Fibroblast of skin of right biceps (primary cell): Measurements from ENCODE around the gene MUCL1.
"Not testable (repeated sequence)": the region's sequence is repeated elsewhere in the genome, so short reads cannot be mapped to it uniquely, and the experiment has no call there.

ENCODE experiments used
- DNase-seq: peaks from one replicate; pipeline ENCODE4 v3.0.0-alpha.2; 2013

Gene MUCL1

DNA sequence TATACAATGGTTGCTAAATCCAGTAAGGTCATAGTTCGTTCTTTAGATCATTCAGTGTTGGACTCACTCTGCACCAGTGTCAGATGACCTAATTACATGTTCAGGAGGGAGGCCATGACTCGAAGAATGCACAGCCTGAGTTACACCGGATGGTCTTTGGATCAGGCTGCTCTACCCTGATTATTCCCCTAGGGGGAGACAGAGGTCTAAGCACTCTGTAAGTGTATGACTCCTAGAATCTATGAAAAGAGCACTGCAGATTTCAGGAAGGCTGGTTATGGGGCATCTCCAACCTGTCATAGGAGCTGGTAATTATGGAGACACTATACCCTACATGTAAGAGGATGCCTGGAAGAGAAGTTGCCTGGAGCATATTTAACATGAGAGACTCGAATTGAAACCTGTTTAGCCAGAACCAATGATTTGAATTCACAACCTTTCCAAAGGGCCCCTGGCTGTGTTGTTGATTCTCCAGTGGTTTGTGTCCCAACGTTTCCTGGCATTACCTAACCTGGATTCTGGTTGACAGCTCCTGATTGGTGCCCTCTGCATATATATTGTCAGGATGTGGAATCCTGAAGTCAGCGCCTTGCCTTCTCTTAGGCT lies at the start of gene MUCL1:
MUCL1 (plus strand) TSS at position 584 of the 606 bp plus-strand sequence. CDS start 67 bp downstream, outside the sequence.
- peak; percentile 45 for DNase-seq

DNA sequence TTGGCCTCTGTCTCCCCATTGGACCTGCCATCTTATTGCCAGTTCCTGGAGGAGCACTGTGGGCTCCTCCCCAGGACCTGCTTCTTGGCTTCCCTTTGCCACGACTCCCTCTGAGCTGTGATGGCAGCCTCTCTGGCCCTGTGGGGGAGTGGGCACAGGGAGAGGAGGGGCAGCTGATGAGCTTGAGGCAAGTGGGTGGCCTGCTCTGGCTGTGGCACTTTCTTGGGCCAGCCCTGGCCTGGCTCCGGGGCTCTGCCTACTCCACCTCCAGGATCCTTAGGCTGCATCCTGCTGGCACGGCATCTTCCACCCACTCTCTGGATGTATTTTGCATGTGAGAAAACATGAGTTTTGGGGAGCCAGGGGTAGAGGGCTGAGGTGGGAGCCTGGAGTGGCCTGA lies 32.6 kb upstream of the MUCL1 start:
- DNase-seq, result no peak

GRCh38 chr12:54824402-54824801 lies 29.9 kb upstream of the MUCL1 start:
- DNase-seq, result no peak

GRCh38 chr12:54829511-54829910 lies 24.8 kb upstream of the MUCL1 start:
- no peak for DNase-seq

DNA sequence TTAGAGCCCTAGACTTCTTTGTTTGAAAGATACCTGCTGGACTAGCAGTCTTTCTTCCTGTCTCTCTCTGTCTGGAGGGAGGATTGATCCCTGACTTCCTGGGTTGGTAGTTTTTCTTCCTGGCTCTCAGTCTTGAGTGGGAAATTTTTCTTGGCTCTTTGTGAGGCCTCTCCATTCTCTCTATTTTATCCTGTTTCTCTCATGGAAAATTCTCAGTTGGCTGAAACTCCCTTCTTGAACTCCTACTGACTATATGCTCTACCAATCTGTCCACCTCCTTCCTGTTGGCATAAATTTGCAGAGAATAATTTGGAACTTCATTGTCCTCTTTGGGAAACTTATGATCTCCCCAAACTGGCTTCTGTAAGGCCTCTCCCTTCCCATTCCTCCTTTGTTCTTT lies 24.1 kb upstream of the MUCL1 start:
- DNase-seq, result no peak

GRCh38 chr12:54831631-54832030 lies 22.7 kb upstream of the MUCL1 start:
- DNase-seq, result no peak

GRCh38 chr12:54840244-54840865 lies 14.0 kb upstream of the MUCL1 start:
- DNase-seq, result no peak

- DNase-seq, result no peak
These were observed 3.1 kb downstream of the MUCL1 start for GRCh38 chr12:54857406-54857805.

DNA sequence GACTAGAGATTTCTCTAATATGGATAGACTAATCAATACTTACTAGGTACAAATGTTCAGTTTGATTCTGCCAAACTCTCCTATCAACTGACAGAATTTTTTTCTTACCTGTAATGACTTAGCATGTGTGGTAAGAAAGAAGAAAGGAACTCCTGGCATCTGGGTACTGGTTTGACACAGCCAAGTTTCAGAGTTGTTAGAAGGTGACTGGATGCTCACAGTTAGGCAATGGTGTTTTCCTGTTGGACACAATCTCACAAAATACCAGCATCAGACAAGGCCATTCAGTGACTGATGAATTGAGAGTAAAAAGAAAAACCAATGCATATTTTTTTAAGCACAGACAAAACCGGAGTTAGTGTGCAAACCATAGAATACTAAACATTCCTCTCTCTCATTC lies 4.2 kb downstream of the MUCL1 start:
- DNase-seq, result no peak

DNA sequence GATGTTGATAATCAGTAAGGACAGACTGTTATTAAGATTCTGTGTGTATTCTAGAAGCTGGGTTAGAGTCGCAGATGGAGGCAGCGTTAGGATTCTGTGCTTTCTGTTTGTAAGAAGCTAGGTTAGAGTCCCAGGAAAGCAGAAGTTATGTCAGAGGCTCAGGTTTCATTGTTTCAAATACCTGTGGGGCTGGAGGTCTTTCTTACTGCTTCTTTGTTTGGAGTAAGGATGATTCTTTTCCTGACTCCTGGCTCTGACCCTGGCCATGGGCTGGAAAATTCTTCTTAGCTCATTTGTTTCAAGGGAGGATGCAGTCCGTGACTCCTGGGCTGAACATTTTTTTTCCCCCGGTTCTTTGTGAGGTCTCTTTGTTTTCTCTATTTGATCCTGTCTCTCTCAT lies 5.2 kb downstream of the MUCL1 start:
- DNase-seq, result no peak

GRCh38 chr12:54861927-54862326 lies 7.6 kb downstream of the MUCL1 start:
- no peak for DNase-seq

DNA sequence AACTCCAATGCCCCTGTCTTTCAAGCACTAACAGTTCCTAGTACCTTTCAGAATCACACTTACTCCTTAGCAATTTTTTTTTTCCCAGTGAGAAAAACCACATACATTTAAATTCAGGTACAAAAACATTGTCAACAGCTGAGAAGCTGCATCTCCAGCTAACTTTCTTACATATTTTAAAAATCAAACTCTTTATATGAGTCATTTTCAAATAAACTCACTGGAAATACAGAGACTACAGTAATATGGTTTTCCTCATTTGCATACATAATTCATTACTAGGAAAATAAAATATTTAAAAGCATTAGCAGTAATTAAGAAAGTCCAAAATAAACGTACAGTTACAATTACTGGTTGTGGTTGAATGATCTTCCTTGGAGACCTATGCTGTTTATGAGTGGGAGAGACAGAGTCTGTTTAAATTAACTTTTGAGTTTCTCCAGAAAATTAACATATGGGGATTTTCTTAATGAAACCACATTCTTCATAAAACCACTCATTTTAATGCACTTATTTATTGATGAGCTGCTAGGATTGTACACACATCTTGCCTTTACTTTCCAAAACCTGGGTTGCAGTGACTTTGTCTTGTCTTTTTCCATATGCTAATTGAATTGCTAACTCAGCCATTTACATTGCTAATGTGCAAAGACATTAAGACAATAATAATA lies 9.8 kb downstream of the MUCL1 start:
- DNase-seq, result no peak

DNA sequence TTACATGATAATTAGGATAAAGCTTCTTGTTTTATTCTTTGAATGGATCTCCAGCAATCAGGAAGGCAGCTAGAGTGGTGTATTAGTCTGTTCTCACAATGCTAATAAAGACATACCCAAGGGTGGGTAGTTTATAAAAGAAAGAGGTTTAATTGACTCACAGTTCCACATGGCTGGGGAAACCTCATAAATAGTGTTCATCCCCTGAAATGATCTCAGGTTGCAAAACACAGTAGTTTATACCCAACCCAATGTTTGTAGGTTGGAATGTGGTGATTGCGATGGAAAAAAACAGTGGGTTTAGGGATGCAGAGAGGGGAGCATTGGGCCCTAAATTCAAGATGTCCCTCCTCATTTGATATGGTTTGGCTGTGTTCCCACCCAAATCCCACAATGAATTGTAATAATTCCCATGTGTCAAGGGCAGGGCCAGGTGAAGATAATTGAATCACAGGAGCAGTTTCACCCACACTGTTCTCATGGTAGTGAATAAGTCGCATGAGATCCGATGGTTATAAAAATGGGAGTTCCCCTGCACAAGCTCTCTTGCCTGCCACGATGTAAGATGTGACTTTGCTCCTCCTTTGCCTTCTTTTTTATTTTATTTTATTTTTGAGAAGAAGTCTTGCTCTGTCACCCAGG lies 11.5 kb downstream of the MUCL1 start:
- DNase-seq, result no peak

GRCh38 chr12:54868690-54869089 lies 14.4 kb downstream of the MUCL1 start:
- DNase-seq, result no peak

GRCh38 chr12:54870048-54870447 lies 15.7 kb downstream of the MUCL1 start:
- no peak for DNase-seq

DNA sequence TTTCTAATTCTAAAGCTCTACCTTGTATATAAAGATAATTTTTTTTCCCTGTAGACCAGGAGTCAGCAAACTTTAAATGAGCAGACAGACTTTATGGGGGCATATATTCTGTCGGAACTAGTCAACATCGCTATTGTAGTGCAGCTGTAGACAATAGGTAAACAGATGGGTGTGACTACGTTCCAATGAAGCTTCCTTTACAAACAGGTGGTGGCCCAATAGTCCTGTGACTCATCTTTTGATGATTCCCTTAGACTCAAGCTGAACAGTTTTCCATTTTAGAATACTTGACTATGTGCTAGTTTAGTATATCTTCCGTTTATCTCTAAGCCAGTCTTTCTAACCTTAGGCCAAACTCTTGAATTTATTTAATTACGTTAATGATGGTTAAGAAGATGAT lies 16.3 kb downstream of the MUCL1 start:
- DNase-seq, result no peak

DNA sequence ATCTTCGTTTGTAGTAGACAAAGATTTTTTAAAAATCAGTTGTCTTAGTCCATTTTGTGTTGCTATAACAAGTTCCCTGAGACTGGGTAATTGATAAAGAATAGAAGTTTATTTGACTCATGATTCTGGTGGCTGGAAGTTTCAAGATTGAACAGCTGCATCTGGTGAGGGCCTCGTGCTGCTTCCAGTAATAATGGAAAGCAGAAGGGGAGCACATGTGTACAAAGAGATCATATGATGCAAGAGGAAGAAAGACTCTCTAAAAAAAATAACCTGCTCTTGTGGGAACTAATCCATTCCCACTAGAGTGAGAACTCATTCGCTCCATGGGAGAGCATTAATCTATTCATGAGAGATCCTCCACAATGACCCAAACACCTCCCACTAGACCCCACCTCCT lies 24.8 kb downstream of the MUCL1 start:
- peak; percentile 2 for DNase-seq

- DNase-seq, result peak; percentile 1
These were observed 25.3 kb downstream of the MUCL1 start for GRCh38 chr12:54879579-54879978.

DNA sequence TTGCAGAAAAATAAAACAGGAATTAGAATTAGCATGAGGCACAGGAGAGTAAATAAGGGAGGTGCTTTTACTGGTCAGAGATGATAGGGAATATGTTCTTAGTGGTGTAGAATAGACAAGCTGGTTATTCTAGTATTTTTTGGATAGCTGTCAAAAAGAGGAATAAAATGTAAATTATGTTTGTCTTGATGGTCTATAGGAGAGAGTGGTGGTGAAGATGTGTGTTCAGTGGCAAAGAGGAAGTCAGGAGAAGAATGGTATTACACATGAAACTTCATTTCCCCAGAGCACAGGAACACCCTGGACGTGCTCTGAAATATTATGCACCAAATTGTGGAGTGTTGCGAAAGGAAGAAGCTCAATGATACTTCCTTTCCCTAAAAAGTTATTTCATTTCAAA lies 27.8 kb downstream of the MUCL1 start:
- DNase-seq, result no peak

DNA sequence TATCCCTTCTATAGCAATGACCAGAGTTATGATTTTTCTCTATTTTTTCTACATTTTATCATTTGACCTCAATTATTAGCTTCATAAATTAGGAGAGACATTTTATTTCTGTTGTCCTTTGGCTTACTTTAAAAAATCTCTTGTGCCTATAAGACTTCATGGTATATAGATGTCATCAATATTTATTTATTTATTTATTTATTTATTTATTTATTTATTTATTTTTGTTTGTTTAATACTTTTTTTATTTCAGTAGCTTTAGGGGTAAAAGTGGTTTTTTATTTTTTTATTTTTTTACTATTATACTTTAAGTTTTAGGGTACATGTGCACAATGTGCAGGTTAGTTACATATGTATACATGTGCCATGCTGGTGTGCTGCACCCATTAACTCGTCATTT lies 28.3 kb downstream of the MUCL1 start:
- DNase-seq, result not testable (repeated sequence)

GRCh38 chr12:54888428-54888827 lies 34.1 kb downstream of the MUCL1 start:
- DNase-seq, result not testable (repeated sequence)

GRCh38 chr12:54890339-54890738 lies 36.0 kb downstream of the MUCL1 start:
- DNase-seq, result no peak

DNA sequence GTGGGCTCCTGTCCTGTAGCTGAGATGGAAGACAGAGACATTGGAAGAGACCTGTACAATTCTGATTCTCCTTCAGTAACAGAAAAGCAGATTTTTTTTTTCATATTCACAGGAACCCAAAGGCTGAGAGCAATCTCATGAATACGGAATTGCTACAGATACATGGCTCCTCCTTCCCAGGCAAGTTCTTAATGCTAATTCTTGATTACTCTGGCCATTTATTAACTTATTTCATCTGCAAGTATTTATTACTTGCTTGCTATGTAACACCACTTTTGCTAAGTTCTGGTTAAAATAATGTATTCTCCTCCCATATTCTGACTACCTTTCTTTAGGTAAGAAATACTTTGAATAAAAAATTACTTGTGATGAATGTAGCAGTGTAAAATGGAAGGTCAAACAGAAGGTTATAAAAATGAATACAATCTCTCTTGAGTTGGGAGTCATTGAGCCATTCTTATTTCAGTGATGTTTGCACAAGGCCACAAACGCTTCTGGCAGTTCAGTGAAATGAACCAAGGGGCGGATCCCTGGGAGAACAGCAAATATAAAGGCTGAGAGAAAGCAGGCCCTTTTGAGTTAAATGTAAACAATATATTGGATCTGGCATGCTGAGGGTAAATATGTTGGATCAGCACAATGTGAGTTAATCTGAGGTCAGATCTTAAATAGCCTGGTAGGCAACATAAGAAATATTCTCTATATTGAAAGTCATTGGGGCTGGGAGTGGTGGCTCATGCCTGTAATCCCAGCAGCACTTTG lies 37.6 kb downstream of the MUCL1 start:
- DNase-seq, result no peak
